Keratinocyte (primary cell): ENCODE data around the gene DHX35. TPM values are rescaled to one million over a fixed set of nuclear protein-coding genes. Genes with fewer than 3 reads are reported as not detected.

ENCODE experiments used
- DNase-seq: peaks from one replicate; pipeline ENCODE4 v3.0.0-alpha.2; 2011; ENCODE audit warnings: low read depth, missing footprints, low spot score
- FAIRE-seq: peaks from 2 replicates; lab custom pipeline; 2011; peaks lifted over from hg19 to GRCh38; lab: Jason Lieb, UNC
- H2AFZ ChIP-seq: 2 replicates; pipeline ENCODE4 v1.6.0; 2012; ENCODE audit warnings: low read length, control low read depth, inconsistent platforms; ENCODE audit not compliant: control insufficient read depth
- H3K27ac ChIP-seq: 2 replicates; pipeline ENCODE4 v1.5.1; 2011; ENCODE audit warnings: low read length; ENCODE audit not compliant: control insufficient read depth, insufficient read depth
- H3K27me3 ChIP-seq: 3 replicates; pipeline ENCODE4 v1.6.0; 2011; ENCODE audit warnings: low read length; ENCODE audit not compliant: control insufficient read depth, insufficient read depth; ENCODE audit errors: extremely low read depth
- H3K36me3 ChIP-seq, 2 experiments: 2 replicates in 1 of 2; 3 replicates in 1 of 2; pipeline ENCODE4 v1.5.1; 2011; ENCODE audit warnings: low read length in 2 of 2, mild to moderate bottlenecking in 1 of 2; ENCODE audit not compliant: control insufficient read depth in 2 of 2, insufficient read depth in 2 of 2; ENCODE audit errors: extremely low read depth in 1 of 2
- H3K4me1 ChIP-seq: 3 replicates; pipeline ENCODE4 v1.5.1; 2011; ENCODE audit warnings: low read length; ENCODE audit not compliant: control insufficient read depth, insufficient read depth; ENCODE audit errors: extremely low read depth
- H3K4me2 ChIP-seq: 3 replicates; pipeline ENCODE4 v1.6.0; 2011; ENCODE audit warnings: low read depth, low read length; ENCODE audit not compliant: control insufficient read depth, insufficient read depth; ENCODE audit errors: extremely low read depth
- H3K4me3 ChIP-seq, 3 experiments: fragments of 200-600 bp in 1 of 3; sonication (generic) in 1 of 3; 2 replicates in 2 of 3; 3 replicates in 1 of 3; pipeline ENCODE4 v1.5.1; 2011 to 2016; ENCODE audit warnings: low read length in 3 of 3, mild to moderate bottlenecking in 3 of 3, control low read depth in 2 of 3, inconsistent platforms in 1 of 3, low read depth in 1 of 3, mixed read lengths in 1 of 3, mixed run types in 1 of 3, moderate library complexity in 1 of 3; ENCODE audit not compliant: control insufficient read depth in 2 of 3, insufficient read depth in 2 of 3; ENCODE audit errors: extremely low read depth in 1 of 3
- H3K79me2 ChIP-seq: 2 replicates; pipeline ENCODE4 v1.6.0; 2012; ENCODE audit warnings: low read length; ENCODE audit not compliant: control insufficient read depth, insufficient read depth
- H3K9ac ChIP-seq: 3 replicates; pipeline ENCODE4 v1.6.0; 2011; ENCODE audit warnings: low read length; ENCODE audit not compliant: control insufficient read depth, insufficient read depth; ENCODE audit errors: extremely low read depth
- H3K9me1 ChIP-seq: 3 replicates; pipeline ENCODE4 v1.6.0; 2011; ENCODE audit warnings: low read length; ENCODE audit not compliant: control insufficient read depth, insufficient read depth; ENCODE audit errors: extremely low read depth
- H3K9me3 ChIP-seq: 2 replicates; pipeline ENCODE4 v1.5.1; 2012; ENCODE audit warnings: low read depth, low read length; ENCODE audit not compliant: control insufficient read depth
- H4K20me1 ChIP-seq: 3 replicates; pipeline ENCODE4 v1.6.0; 2011; ENCODE audit warnings: low read length; ENCODE audit not compliant: control insufficient read depth, insufficient read depth; ENCODE audit errors: extremely low read depth
- EZH2 ChIP-seq: IDR thresholded peaks from one replicate; pipeline ENCODE4 v1.6.1; 2012; ENCODE audit warnings: inconsistent platforms, mild to moderate bottlenecking, low read length, moderate library complexity
- dilution Hi-C: fragments of 300-500 bp; cut with MboI; formaldehyde crosslinking; loops from one replicate; pipeline ENCODE4 v1.7.0; 2020; ENCODE audit warnings: low sequenced_read_pairs; ENCODE audit not compliant: extremely low pct_ligation_motif_present
- polyA plus RNA-seq, 5 experiments: library from polyadenylated mRNA; depleted of rRNA in 3 of 5; stranded (reverse) in 3 of 5; stranded (forward) in 1 of 5; unstranded in 1 of 5; fragments of >200 nt; gene quantifications; 1 replicate in 1 of 5; 2 replicates in 3 of 5; 3 replicates in 1 of 5; pipeline versions ENCODE4 v1.2.1 to v1.2.3, GENCODE V29; 2011 to 2012; ENCODE audit warnings: missing spikeins in 2 of 5, low read depth in 1 of 5, low replicate concordance in 1 of 5
- TF ChIP-seq, protein P1 (sequence below), 3 experiments: IDR thresholded peaks in 1 of 3; conservative IDR thresholded peaks in 1 of 3; optimal IDR thresholded peaks in 1 of 3; 2 replicates in 2 of 3; 3 replicates in 1 of 3; pipeline versions ENCODE3 to v1.5.1; 2011; ENCODE audit warnings: low read length in 3 of 3, mild to moderate bottlenecking in 3 of 3, moderate library complexity in 2 of 3, control low read depth in 1 of 3, inconsistent platforms in 1 of 3; ENCODE audit not compliant: insufficient read depth in 2 of 3; ENCODE audit errors: extremely low read depth in 1 of 3

DHX35 gene
- polyA plus RNA-seq, 1 donor (not counting 4 experiments of a cell fraction or from before 2014, with no cell fraction given): 9.8 TPM

DNA sequence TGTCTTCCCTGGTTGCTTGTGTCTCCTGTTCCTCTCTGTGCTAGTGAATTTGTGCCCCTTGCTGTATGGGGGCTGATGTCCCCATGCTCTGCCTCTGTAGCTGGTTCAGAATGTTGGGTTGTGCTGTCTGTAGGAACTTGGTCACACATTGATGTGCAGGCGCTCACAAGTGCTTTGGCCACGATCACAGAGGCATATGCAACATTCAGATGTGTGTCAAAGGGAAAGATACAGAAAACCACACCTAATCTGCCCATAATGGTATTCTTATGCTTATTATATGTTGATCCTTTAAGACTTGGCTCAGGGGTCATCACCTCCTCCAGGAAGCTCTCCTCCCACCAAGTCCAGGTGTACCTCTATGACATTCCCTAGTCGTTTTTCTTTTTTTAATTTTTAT lies 17.1 kb upstream of the DHX35 start:
- H3K9ac ChIP-seq: no peak overlapping the region
- H3K9me3 ChIP-seq: no peaks in the 10 kb centered on the region
- DNase-seq (no peak), FAIRE-seq (no peak)
- dilution Hi-C loops: no loop called here
- no peaks in the 10 kb centered on the region for H3K27me3 ChIP-seq
- TF ChIP-seq, protein P1, sequence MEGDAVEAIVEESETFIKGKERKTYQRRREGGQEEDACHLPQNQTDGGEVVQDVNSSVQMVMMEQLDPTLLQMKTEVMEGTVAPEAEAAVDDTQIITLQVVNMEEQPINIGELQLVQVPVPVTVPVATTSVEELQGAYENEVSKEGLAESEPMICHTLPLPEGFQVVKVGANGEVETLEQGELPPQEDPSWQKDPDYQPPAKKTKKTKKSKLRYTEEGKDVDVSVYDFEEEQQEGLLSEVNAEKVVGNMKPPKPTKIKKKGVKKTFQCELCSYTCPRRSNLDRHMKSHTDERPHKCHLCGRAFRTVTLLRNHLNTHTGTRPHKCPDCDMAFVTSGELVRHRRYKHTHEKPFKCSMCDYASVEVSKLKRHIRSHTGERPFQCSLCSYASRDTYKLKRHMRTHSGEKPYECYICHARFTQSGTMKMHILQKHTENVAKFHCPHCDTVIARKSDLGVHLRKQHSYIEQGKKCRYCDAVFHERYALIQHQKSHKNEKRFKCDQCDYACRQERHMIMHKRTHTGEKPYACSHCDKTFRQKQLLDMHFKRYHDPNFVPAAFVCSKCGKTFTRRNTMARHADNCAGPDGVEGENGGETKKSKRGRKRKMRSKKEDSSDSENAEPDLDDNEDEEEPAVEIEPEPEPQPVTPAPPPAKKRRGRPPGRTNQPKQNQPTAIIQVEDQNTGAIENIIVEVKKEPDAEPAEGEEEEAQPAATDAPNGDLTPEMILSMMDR (optimal IDR thresholded peaks at IDR 0.05 in 1 of 3, IDR thresholded peaks at IDR 0.05 in 1 of 3, conservative IDR thresholded peaks at IDR 0.05 in 1 of 3; ENCODE audit: extremely low read depth in 1 of 3, insufficient read depth in 2 of 3, low read length in 3 of 3): no peak
- TF ChIP-seq EZH2: no peak
- H4K20me1 ChIP-seq: peaks cover 2% of the 10 kb centered on the region
- peaks cover 1 to 41% of the 10 kb centered on the region in 2 experiments for H3K36me3 ChIP-seq
- no peaks in the 10 kb centered on the region for H3K4me1 ChIP-seq
- no peak overlapping the region for H3K4me3 ChIP-seq
- H3K79me2 ChIP-seq: peaks cover 35% of the 10 kb centered on the region
- no peak overlapping the region for H3K27ac ChIP-seq
- peaks cover 5% of the 10 kb centered on the region for H3K9me1 ChIP-seq
- H3K4me2 ChIP-seq: no peak overlapping the region
- no peak overlapping the region for H2AFZ ChIP-seq

DNA sequence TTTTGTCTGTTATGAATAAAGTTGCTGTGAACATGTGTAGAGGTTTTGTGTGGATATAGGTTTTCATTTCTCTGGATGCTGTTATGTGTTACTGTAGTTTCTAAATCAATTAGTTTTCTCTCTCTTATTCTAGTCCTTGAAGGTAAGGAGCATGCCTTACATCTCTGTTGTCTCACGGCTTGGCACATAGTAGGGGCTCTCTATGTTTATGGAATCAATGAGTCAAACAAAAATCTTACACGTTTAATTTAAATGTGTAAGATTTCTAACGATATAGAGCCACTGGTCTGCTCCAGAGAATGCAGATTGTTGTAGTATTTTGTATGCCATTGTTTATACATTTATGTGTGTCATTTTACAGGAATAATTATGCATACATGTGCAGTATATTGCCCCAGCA lies 15.3 kb upstream of the DHX35 start:
- Histone ChIP-seq H3K4me1 (no peaks in the 10 kb centered on the region), H3K27ac (no peak overlapping the region), H3K9me3 (no peaks in the 10 kb centered on the region), H3K9me1 (peaks cover 2% of the 10 kb centered on the region), H3K36me3 (peaks cover under 1 to 39% of the 10 kb centered on the region in 2 experiments), H4K20me1 (no peaks in the 10 kb centered on the region), H3K9ac (no peak overlapping the region), H2AFZ (no peak overlapping the region), H3K4me2 (no peak overlapping the region), H3K4me3 (no peak overlapping the region), H3K79me2 (peaks cover 19% of the 10 kb centered on the region), H3K27me3 (no peaks in the 10 kb centered on the region)
- TF ChIP-seq, protein P1 (optimal IDR thresholded peaks at IDR 0.05 in 1 of 3, IDR thresholded peaks at IDR 0.05 in 1 of 3, conservative IDR thresholded peaks at IDR 0.05 in 1 of 3; ENCODE audit: extremely low read depth in 1 of 3, insufficient read depth in 2 of 3, low read length in 3 of 3): no peak
- no peak for TF ChIP-seq EZH2
- FAIRE-seq (no peak), DNase-seq (no peak)
- dilution Hi-C loops: no loop called here
